ENCODE results near the gene NAV2.

The NAV2 gene

DNA sequence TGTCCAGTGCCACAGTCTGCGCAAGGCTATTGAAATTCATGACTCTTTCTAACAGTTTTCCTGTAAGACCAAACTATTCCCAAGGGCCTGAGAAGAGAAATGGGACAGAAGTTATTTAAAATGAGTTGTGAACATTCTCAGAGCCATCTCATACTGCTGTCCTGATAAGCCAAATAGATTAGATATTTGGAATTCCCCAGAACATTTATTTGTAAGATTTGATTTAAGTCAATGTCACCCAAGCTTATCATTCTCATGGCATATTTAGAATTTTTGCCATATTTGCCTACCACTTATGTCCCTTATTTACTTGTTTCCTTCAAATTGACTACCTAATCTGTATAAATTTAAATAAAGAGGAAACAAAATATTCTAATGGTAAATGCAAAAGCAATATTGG lies 82.4 kb downstream of the NAV2 start:
- CTCF ChIA-PET, result interaction anchor here (0.8 to 1.4 kb wide), 2 partner anchors 231 to 238 kb away, joined by 3 read pairs; no protein-coding TSS in a partner anchor
- POLR2A ChIA-PET (ENCODE audit: low non-redundant PET), result no interaction called here

DNA sequence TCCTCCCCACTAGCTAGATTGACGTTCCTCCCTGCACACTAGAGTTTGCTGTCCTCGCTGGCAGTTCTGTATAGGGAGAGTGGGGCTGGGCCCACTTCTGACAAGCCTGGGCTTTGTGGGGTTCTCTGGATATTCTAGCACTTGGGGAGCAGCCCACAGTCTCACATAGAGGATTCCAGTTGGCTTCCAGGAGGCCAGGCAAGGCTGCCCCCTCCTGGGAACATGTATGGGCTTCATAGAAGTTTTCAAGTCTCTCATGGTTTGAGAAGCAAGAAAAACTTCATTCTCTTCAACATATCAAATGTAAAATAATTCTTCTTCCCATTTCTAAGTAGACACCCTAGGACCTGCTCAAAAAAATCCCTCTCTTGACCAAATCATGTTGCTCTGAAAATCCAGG lies 87.5 kb downstream of the NAV2 start:
- no peak overlapping the region for H3K27ac ChIP-seq
- no peak for DNase-seq (ENCODE audit: low spot score)
- ChIA-PET POLR2A (ENCODE audit: low non-redundant PET) (no interaction called here), CTCF (interaction anchor here (0.6 kb wide), 1 partner anchor 332 kb away, joined by 3 read pairs; no protein-coding TSS in a partner anchor)
- TF ChIP-seq, protein P1, sequence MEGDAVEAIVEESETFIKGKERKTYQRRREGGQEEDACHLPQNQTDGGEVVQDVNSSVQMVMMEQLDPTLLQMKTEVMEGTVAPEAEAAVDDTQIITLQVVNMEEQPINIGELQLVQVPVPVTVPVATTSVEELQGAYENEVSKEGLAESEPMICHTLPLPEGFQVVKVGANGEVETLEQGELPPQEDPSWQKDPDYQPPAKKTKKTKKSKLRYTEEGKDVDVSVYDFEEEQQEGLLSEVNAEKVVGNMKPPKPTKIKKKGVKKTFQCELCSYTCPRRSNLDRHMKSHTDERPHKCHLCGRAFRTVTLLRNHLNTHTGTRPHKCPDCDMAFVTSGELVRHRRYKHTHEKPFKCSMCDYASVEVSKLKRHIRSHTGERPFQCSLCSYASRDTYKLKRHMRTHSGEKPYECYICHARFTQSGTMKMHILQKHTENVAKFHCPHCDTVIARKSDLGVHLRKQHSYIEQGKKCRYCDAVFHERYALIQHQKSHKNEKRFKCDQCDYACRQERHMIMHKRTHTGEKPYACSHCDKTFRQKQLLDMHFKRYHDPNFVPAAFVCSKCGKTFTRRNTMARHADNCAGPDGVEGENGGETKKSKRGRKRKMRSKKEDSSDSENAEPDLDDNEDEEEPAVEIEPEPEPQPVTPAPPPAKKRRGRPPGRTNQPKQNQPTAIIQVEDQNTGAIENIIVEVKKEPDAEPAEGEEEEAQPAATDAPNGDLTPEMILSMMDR (conservative IDR thresholded peaks at IDR 0.05; ENCODE audit: low read depth), result no peak

More for the DNA sequence above, 82.4 kb downstream of the NAV2 start:
- no peak overlapping the region for H3K27ac ChIP-seq
- no peak for DNase-seq (ENCODE audit: low spot score)
- TF ChIP-seq, protein P1 (conservative IDR thresholded peaks at IDR 0.05; ENCODE audit: low read depth), result no peak

DNA sequence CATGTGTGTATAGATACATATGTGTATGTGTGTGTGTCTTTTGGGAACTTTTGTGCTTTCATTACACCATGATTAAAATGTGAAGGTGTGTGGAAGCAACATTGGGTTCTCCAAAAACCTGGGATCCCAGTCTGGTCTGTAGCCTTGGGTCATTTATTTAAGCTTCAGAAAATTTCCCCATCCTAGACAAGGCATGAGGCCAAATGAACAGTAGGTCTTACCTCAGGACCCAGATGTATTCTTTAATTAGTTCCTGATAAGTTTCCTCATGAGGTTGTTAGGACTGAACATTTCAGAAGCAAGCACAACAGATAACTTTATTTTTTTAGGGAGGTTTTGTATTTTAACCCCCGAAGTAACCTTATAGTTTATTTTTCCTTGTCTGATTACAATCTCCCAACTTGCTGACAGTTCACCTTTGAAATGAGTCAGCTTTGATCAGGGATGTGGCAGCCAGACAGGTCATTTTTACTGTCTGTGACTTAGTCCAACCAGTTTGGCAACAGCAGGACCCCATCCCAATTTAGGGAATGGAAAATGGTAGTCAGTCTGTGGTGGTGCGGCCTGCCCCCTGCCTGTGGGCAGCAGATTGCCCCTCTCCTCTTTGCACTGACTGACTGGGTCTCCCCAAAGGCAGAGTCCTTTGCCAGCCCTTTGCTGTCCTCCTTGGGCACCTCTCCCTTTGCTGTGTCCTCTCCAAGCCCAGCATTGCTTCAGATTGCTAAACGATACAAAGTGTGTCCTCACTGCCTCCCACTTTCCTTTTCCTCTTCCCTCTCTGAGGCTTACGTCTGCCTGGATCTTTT lies 88.3 kb downstream of the NAV2 start:
- TF ChIP-seq, protein P1 (conservative IDR thresholded peaks at IDR 0.05; ENCODE audit: low read depth), result no peak
- H3K27ac ChIP-seq, result no peak overlapping the region
- no peak for DNase-seq (ENCODE audit: low spot score)
- CTCF ChIA-PET, result interaction anchor here (0.6 kb wide), 4 partner anchors 47 to 541 kb away, joined by 3 to 4 read pairs (median 4); no protein-coding TSS in a partner anchor
- POLR2A ChIA-PET (ENCODE audit: low non-redundant PET), result no interaction called here

DNA sequence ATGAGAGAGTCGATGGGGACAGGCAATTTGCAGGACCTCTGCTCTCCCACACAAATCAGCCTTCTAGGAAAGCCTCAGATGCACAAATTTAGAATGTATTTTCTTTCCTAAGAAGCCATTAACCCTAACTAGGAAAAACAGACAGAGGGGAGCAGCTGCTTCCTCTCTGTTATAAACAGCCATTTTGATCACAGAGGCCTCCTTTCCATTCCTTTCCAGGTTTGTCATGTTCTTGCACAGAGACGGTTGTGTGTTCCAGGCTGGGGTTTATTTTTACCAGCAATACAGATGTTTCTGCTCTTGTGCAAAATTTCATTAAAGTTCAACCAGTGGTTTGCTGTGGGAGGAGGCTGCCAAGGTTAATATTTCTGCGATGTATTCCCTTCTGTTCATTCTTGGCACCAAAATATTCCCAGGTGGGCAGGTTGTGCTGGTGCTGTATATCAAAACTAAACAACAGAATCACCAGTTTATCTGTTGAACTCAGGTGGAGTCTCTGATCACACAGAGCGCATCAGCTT lies 90.2 kb downstream of the NAV2 start:
- DNase-seq (ENCODE audit: low spot score), result no peak
- TF ChIP-seq, protein P1 (conservative IDR thresholded peaks at IDR 0.05; ENCODE audit: low read depth), result no peak
- ChIA-PET POLR2A (ENCODE audit: low non-redundant PET) (no interaction called here), CTCF (no interaction called here)
- no peak overlapping the region for H3K27ac ChIP-seq

DNA sequence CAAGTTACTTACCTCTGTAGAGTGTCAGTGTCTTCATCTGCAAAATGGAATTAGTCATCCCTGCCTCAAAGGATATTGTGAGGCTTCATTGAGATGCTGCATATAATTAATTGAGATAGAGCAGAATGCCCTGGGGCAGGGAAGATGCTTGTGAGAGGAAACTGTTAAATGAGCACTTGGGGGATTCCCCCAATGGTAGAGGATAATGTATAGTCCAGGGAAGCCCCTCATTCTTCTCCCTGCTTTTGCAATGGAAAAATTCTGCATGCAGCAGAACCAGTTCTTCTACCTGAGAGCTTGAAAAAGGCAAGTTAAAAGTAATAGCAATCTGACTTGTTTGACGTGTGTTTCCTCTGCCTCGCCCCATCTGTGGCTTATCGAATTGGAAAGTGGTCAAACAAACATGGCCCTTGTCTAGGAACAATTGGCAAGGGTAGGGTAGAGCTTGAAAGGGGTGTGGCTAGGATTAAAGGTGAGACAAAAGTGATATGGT lies 90.9 kb downstream of the NAV2 start:
- ChIA-PET CTCF (no interaction called here), POLR2A (ENCODE audit: low non-redundant PET) (no interaction called here)
- DNase-seq (ENCODE audit: low spot score), result no peak
- no peak overlapping the region for H3K27ac ChIP-seq
- TF ChIP-seq, protein P1 (conservative IDR thresholded peaks at IDR 0.05; ENCODE audit: low read depth), result no peak

DNA sequence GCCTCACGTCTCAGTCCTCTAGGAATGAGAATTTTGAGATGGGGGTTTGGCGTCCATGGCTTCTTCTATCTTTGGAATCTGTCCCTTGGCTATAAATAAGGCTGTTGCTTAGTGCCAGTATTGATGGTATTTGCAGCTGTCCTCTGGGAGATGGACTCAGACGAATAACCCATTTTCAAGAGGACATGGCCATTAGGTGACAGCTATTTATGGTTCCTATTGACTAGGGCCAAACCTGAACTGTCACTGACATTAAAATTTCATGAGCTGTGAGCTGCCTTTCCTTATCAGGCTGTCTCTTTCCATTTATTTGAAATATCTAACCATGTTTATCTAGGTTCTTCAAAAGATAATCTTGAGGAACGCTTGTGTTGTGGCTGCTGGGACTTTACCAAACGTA lies 92.7 kb downstream of the NAV2 start:
- DNase-seq (ENCODE audit: low spot score), result no peak
- no peak overlapping the region for H3K27ac ChIP-seq
- ChIA-PET CTCF (interaction anchor here (0.8 kb wide), 1 partner anchor 239 kb away, joined by 3 read pairs; no protein-coding TSS in a partner anchor), POLR2A (ENCODE audit: low non-redundant PET) (no interaction called here)
- TF ChIP-seq, protein P1 (conservative IDR thresholded peaks at IDR 0.05; ENCODE audit: low read depth), result no peak
